Esophagus squamous epithelium (tissue), 4 donors: Measurements from ENCODE around the gene CCT7.

Experiments
- CTCF ChIP-seq, 6 experiments: fragments of 450-650 bp in 4 of 6; fragments of 200-600 bp in 2 of 6; sonication (generic) in 2 of 6; IDR thresholded peaks; one replicate each; pipeline ENCODE4 v1.5.1; 2016 to 2019; ENCODE audit warnings: antibody characterized with exemption in 6 of 6, mild to moderate bottlenecking in 4 of 6, moderate library complexity in 4 of 6
- POLR2A ChIP-seq, 4 donors: fragments of 450-650 bp; IDR thresholded peaks; one replicate each; pipeline ENCODE4 v1.6.1; 2017; ENCODE audit warnings: antibody characterized with exemption in 4 of 4, mild to moderate bottlenecking in 4 of 4, moderate library complexity in 3 of 4

- TF ChIP-seq POLR2A (IDR thresholded peaks at IDR 0.05), result no peak
- TF ChIP-seq CTCF (IDR thresholded peaks at IDR 0.05), result no peak
These were observed 30.9 kb upstream of the CCT7 start for GRCh38 chr2:73203055-73203681.
